DMS79 (cell line): ENCODE measurements around the gene CHODL.

Experiments
- DNase-seq: peaks from one replicate; lab custom pipeline; 2025; lab: John Stamatoyannopoulos, UW

The CHODL gene

DNA sequence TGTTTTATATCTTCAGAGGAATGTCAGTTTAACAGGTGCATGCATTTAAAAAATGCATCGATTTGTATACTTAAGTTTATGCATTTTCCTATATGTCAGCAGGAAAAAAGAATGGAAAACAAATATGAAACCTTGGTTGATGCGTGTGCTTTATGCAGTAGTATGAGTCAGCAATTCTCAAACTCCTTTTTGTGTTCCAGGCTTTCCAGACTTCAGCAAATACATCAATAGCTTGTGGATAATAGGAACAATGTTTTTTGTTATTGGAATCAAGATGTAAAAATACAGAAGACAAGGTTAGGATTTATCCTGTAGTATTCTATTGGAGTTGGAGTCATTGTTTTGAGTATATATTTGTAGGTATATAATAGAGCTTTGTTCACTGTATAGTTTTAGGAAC lies 45.2 kb downstream of the CHODL start:
- no peak for DNase-seq

DNA sequence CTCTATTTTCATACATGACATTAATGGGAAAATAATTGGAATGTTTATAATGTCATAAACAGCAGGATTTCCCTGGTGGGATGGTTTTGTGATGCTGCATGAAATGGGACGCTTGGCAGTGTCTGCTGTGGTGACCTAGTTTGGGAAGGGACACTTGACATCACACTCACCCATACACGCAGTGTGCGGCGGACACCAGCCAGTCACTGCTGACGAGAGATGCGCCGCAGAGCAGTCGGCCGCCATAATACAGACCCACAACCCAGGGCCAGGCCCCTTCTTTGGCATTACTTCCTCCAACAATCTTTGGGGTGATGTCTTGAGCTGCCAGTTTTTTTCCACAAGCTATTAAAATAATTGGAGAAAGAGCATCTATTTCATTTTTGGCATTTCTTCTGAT lies 49.5 kb downstream of the CHODL start:
- no peak for DNase-seq

DNA sequence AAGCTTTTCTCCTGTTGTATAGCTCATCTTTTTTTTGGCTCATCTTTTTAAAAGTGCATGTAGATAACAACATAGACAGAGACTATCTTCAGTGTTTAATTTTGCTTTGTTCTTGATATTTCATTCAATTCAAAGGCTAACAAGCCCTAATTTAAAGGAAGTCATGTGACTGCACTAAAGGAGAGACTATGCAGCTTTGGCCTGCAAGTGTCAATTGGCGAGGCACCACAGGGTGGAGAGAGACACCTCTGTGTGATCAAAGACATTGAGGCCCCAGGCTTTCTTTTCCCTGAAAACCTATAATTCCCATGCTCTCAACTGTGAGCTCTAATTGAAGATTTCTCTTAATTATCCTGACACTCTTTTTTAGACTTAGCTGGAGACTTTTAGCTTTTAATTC lies 53.6 kb downstream of the CHODL start:
- no peak for DNase-seq
